ENCODE results near the gene CYBA. TPM values are rescaled to one million over a fixed set of nuclear protein-coding genes. Genes with fewer than 3 reads are reported as not detected.

Gene CYBA
- total and polyA plus RNA-seq, 9 of the 15 experiments (the other 6 are each of a cell fraction or from before 2014, with no cell fraction given) = 0.34 to 683 (median 93.0) TPM

DNA sequence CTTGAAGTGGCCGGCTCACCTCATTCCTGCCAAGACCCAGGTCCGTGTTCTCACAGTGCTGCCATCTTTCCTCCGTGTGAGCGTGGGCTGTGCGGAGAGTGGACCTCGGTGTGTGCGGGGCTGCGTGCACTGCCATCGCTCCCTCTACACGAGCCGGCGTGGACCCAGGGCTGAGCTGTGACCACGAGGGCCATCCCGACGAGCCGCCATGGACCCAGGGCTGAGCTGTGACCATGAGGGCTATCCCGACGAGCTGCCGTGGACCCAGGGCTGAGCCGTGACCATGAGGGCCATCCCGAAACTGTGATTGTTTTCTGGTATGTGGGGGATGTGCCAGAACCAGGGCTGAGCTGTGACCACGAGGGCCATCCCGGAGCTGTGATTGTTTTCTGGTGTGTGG, 21.0 kb upstream of the CYBA start:
- ChIA-PET POLR2A (interaction anchor here (0.5 kb wide), 1 partner anchor 47 kb away, joined by 3 read pairs; no protein-coding TSS in a partner anchor), CTCF (ENCODE audit: low intra/inter-chr PET ratio) (no interaction called here)
- ATAC-seq (no peak), DNase-seq (ENCODE audit: extremely low read depth in 1 of 4, low spot score in 3 of 4) (no peak), FAIRE-seq (no peak)
- H3K4me1 ChIP-seq (replicated peaks in 1 of 2; ENCODE audit: control insufficient read depth in 2 of 2, insufficient read depth in 2 of 2, low read length in 2 of 2) = peaks cover 0 to 24% of the 10 kb centered on the region in 2 experiments; a peak in 2 of 5 replicates
- no peaks in the 10 kb centered on the region for H3K79me2 ChIP-seq (ENCODE audit: control insufficient read depth, insufficient read depth, low read length)
- no peak overlapping the region for H2AFZ ChIP-seq (ENCODE audit: low read depth, low read length)
- peaks cover 7% of the 10 kb centered on the region; the same call in 2 of the 3 replicates for H3K36me3 ChIP-seq (ENCODE audit: control insufficient read depth, insufficient read depth, low read length)
- no peaks in the 10 kb centered on the region for H3K27me3 ChIP-seq (ENCODE audit: control insufficient read depth in 2 of 2, insufficient read depth in 2 of 2, low read length in 2 of 2)
- peak overlapping the region in 1 of 2 experiments; percentile 44; a peak in 1 of 4 replicates for H3K9ac ChIP-seq (ENCODE audit: insufficient read depth in 1 of 2, low read depth in 2 of 2, low read length in 2 of 2)
- no peak overlapping the region for H3K4me3 ChIP-seq
- peak; percentile 58 for TF ChIP-seq POLR2G (IDR thresholded peaks at IDR 0.05; ENCODE audit: low read depth, low read length)
- TF ChIP-seq POLR3A (IDR thresholded peaks at IDR 0.05; ENCODE audit: borderline replicate concordance, extremely low read depth, insufficient read depth, insufficient read length) = no peak
- in situ Hi-C loops (cut with MboI) = no loop called here
- no peaks in the 10 kb centered on the region for H3K9me3 ChIP-seq (replicated peaks; ENCODE audit: control insufficient read depth, insufficient read depth, low read depth, low read length)
- H3K9me1 ChIP-seq (ENCODE audit: control insufficient read depth, insufficient read depth, low read length) = no peaks in the 10 kb centered on the region
- no peak overlapping the region for H3K4me2 ChIP-seq (ENCODE audit: insufficient read depth, low read length)
- WGBS (ENCODE audit: insufficient coverage, low coverage, missing lambda C conversion rate) = 66% methylated on average over 23 of the region's 23 CpGs
- no peak overlapping the region for H3K27ac ChIP-seq (ENCODE audit: extremely low read depth, low read depth, low read length)
- no peaks in the 10 kb centered on the region for H4K20me1 ChIP-seq (replicated peaks; ENCODE audit: control insufficient read depth, insufficient read depth, low read length)
- intact Hi-C loops (cut with micrococcal nuclease) = no loop called here
- BruUV-seq (replicated peaks) = no TSS peak

DNA sequence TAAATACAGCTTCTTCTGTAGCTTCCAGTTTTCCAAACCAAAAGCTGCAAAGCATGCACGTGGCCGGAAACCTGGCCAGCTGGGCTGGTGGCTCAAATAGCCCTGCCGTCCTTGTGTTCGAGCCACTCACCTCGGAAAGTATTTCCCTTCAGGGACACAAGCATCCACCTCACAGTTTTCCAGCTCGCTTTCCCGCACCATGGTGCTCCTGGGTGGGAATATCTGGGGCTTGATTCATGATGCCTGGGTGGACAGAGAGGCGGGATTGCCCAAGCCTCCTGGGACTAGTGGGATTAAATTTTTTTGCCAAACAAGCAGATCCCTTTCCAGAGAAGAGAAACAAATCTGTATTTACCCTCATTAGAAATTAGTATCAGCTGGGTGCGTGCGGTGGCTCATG, 19.1 kb upstream of the CYBA start:
- FAIRE-seq (no peak), DNase-seq (ENCODE audit: extremely low read depth in 1 of 4, low spot score in 3 of 4) (no peak), ATAC-seq (no peak)
- Histone ChIP-seq H3K4me3 (no peak overlapping the region), H3K9me1 (ENCODE audit: control insufficient read depth, insufficient read depth, low read length) (no peaks in the 10 kb centered on the region), H3K27ac (ENCODE audit: extremely low read depth, low read depth, low read length) (no peak overlapping the region), H3K36me3 (ENCODE audit: control insufficient read depth, insufficient read depth, low read length) (peaks cover 14% of the 10 kb centered on the region; the same call in 2 of the 3 replicates), H3K27me3 (ENCODE audit: control insufficient read depth in 2 of 2, insufficient read depth in 2 of 2, low read length in 2 of 2) (no peaks in the 10 kb centered on the region), H3K79me2 (ENCODE audit: control insufficient read depth, insufficient read depth, low read length) (0 out of 3 replicates have a peak, but pooled peaks cover 4% of the 10 kb centered on the region), H3K4me2 (ENCODE audit: insufficient read depth, low read length) (no peak overlapping the region), H3K4me1 (replicated peaks in 1 of 2; ENCODE audit: control insufficient read depth in 2 of 2, insufficient read depth in 2 of 2, low read length in 2 of 2) (peaks cover 2 to 25% of the 10 kb centered on the region in 2 experiments; a peak in 4 of 5 replicates), H4K20me1 (replicated peaks; ENCODE audit: control insufficient read depth, insufficient read depth, low read length) (no peaks in the 10 kb centered on the region), H3K9me3 (replicated peaks; ENCODE audit: control insufficient read depth, insufficient read depth, low read depth, low read length) (no peaks in the 10 kb centered on the region), H2AFZ (ENCODE audit: low read depth, low read length) (no peak overlapping the region), H3K9ac (ENCODE audit: insufficient read depth in 1 of 2, low read depth in 2 of 2, low read length in 2 of 2) (no peak overlapping the region)
- 77% methylated on average over 10 of the region's 10 CpGs for WGBS (ENCODE audit: insufficient coverage, low coverage, missing lambda C conversion rate)
- intact Hi-C loops (cut with micrococcal nuclease) (no loop called here), in situ Hi-C loops (cut with MboI) (no loop called here)
- BruUV-seq (replicated peaks) = no TSS peak
- ChIA-PET CTCF (ENCODE audit: low intra/inter-chr PET ratio) (no interaction called here), POLR2A (interaction anchor here (0.7 to 1.7 kb wide), 2 partner anchors 17 to 849 kb away, joined by 4 to 9 read pairs; partner anchors contain the start of gene SNAI3)
- TF ChIP-seq ZNF586 (CRISPR knock-in tag; conservative IDR thresholded peaks at IDR 0.05) (no peak), HIVEP1 (CRISPR knock-in tag; IDR thresholded peaks at IDR 0.05) (no peak), CBFA2T3 (IDR thresholded peaks at IDR 0.05) (no peak), PTTG1 (tag; IDR thresholded peaks at IDR 0.05; ENCODE audit: low read depth) (no peak), CBX5 (IDR thresholded peaks at IDR 0.05; ENCODE audit: borderline replicate concordance, low read depth) (no peak), MTA3 (IDR thresholded peaks at IDR 0.05; ENCODE audit: borderline replicate concordance) (no peak), ZBTB33 (CRISPR knock-in tag; IDR thresholded peaks at IDR 0.05) (no peak), RBFOX2 (IDR thresholded peaks at IDR 0.05; ENCODE audit: low read depth, low read length) (no peak), C11orf30 (IDR thresholded peaks at IDR 0.05; ENCODE audit: low read depth) (no peak), RBM15 (IDR thresholded peaks at IDR 0.05; ENCODE audit: insufficient read depth, low read length) (no peak), PKNOX1 (IDR thresholded peaks at IDR 0.05) (no peak)
- TF ChIP-seq, protein P1, sequence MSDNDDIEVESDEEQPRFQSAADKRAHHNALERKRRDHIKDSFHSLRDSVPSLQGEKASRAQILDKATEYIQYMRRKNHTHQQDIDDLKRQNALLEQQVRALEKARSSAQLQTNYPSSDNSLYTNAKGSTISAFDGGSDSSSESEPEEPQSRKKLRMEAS (CRISPR knock-in tag; IDR thresholded peaks at IDR 0.05) = no peak
